Renal pelvis (tissue), 12 donors: Measurements from ENCODE around the gene LITAF. TPM values are rescaled to one million over a fixed set of nuclear protein-coding genes. Genes with fewer than 3 reads are reported as not detected.

ENCODE experiments used
- DNase-seq: peaks from one replicate; pipeline ENCODE4 v3.0.0-alpha.2; 2013
- long read RNA-seq, 16 experiments: transcript quantifications; one replicate each; lab custom pipeline, GENCODE V29; 2026
- polyA plus RNA-seq, 3 donors: library from polyadenylated mRNA; unstranded; fragments of 120-200 nt; gene quantifications; one replicate each; pipeline ENCODE4 v1.2.1, GENCODE V29; 2013; ENCODE audit not compliant: insufficient read length in 3 of 3

Gene LITAF
- 100 to 1,000 TPM in 2 of 3 donors, 10 to 100 TPM in 1; 99.4 to 104 (median 103) TPM for polyA plus RNA-seq
- long read RNA-seq, donor 1, transcript LITAF-221 (4 exons, 2,467 nt) = major isoform, 45 of 71 reads
- long read RNA-seq, donor 1, partial matches to known transcripts = 21 of 71 reads
- long read RNA-seq, donor 1, other reads (novel, unspliced or antisense) = 0 of 71 reads
- long read RNA-seq, donor 2, transcript LITAF-221 (4 exons, 2,467 nt) = major isoform, 41 of 71 reads
- long read RNA-seq, donor 2, transcript LITAF-205 (4 exons, 1,118 nt) = minor isoform, 10 of 71 reads
- long read RNA-seq, donor 2, partial matches to known transcripts = 15 of 71 reads
- long read RNA-seq, donor 2, other reads (novel, unspliced or antisense) = 0 of 71 reads
- long read RNA-seq, donor 3, transcript LITAF-205 (4 exons, 1,118 nt) = minor isoform, 10 of 83 reads
- long read RNA-seq, donor 3, transcript LITAF-221 (4 exons, 2,467 nt) = major isoform, 47 of 83 reads
- long read RNA-seq, donor 3, partial matches to known transcripts = 22 of 83 reads
- long read RNA-seq, donor 3, other reads (novel, unspliced or antisense) = 0 of 83 reads
- long read RNA-seq, donor 4, transcript LITAF-221 (4 exons, 2,467 nt) = major isoform, 48 of 89 reads
- long read RNA-seq, donor 4, transcript LITAF-205 (4 exons, 1,118 nt) = minor isoform, 7 of 89 reads
- long read RNA-seq, donor 4, partial matches to known transcripts = 31 of 89 reads
- long read RNA-seq, donor 4, other reads (novel, unspliced or antisense) = 0 of 89 reads
- long read RNA-seq, donor 5, transcript LITAF-221 (4 exons, 2,467 nt) = major isoform, 21 of 54 reads
- long read RNA-seq, donor 5, transcript LITAF-214 (2 exons, 486 nt) = minor isoform, 5 of 54 reads
- long read RNA-seq, donor 5, partial matches to known transcripts = 24 of 54 reads
- long read RNA-seq, donor 5, other reads (novel, unspliced or antisense) = 0 of 54 reads
- long read RNA-seq, donor 6, transcript LITAF-221 (4 exons, 2,467 nt) = major isoform, 24 of 53 reads
- long read RNA-seq, donor 6, partial matches to known transcripts = 26 of 53 reads
- long read RNA-seq, donor 6, other reads (novel, unspliced or antisense) = 0 of 53 reads
- long read RNA-seq, donor 7, transcript LITAF-205 (4 exons, 1,118 nt) = minor isoform, 5 of 139 reads
- long read RNA-seq, donor 7, transcript LITAF-221 (4 exons, 2,467 nt) = major isoform, 48 of 139 reads
- long read RNA-seq, donor 7, transcript LITAF-214 (2 exons, 486 nt) = minor isoform, 13 of 139 reads
- long read RNA-seq, donor 7, partial matches to known transcripts = 68 of 139 reads
- long read RNA-seq, donor 7, other reads (novel, unspliced or antisense) = 0 of 139 reads
- long read RNA-seq, donor 8, transcript LITAF-221 (4 exons, 2,467 nt) = major isoform, 19 of 35 reads
- long read RNA-seq, donor 8, partial matches to known transcripts = 10 of 35 reads
- long read RNA-seq, donor 8, other reads (novel, unspliced or antisense) = 0 of 35 reads
- long read RNA-seq, donor 9, transcript LITAF-205 (4 exons, 1,118 nt) = minor isoform, 6 of 87 reads
- long read RNA-seq, donor 9, transcript LITAF-221 (4 exons, 2,467 nt) = major isoform, 48 of 87 reads
- long read RNA-seq, donor 9, partial matches to known transcripts = 28 of 87 reads
- long read RNA-seq, donor 9, other reads (novel, unspliced or antisense) = 0 of 87 reads
- long read RNA-seq, donor 10, transcript LITAF-205 (4 exons, 1,118 nt) = minor isoform, 5 of 72 reads
- long read RNA-seq, donor 10, transcript LITAF-221 (4 exons, 2,467 nt) = major isoform, 33 of 72 reads
- long read RNA-seq, donor 10, transcript LITAF-214 (2 exons, 486 nt) = minor isoform, 9 of 72 reads
- long read RNA-seq, donor 10, partial matches to known transcripts = 24 of 72 reads
- long read RNA-seq, donor 10, other reads (novel, unspliced or antisense) = 0 of 72 reads
- long read RNA-seq, donor 11, transcript LITAF-221 (4 exons, 2,467 nt) = major isoform, 17 of 70 reads
- long read RNA-seq, donor 11, partial matches to known transcripts = 45 of 70 reads
- long read RNA-seq, donor 11, other reads (novel, unspliced or antisense) = 0 of 70 reads
- long read RNA-seq, donor 12, transcript LITAF-221 (4 exons, 2,467 nt) = major isoform, 41 of 72 reads
- long read RNA-seq, donor 12, partial matches to known transcripts = 25 of 72 reads
- long read RNA-seq, donor 12, other reads (novel, unspliced or antisense) = 0 of 72 reads
- long read RNA-seq, donor 13, transcript LITAF-221 (4 exons, 2,467 nt) = major isoform, 22 of 54 reads
- long read RNA-seq, donor 13, partial matches to known transcripts = 25 of 54 reads
- long read RNA-seq, donor 13, other reads (novel, unspliced or antisense) = 0 of 54 reads
- long read RNA-seq, donor 14 = 0 reads
- long read RNA-seq, donor 15 = 0 reads
- long read RNA-seq, donor 16, transcript LITAF-205 (4 exons, 1,118 nt) = minor isoform, 7 of 82 reads
- long read RNA-seq, donor 16, transcript LITAF-221 (4 exons, 2,467 nt) = major isoform, 37 of 82 reads
- long read RNA-seq, donor 16, partial matches to known transcripts = 29 of 82 reads
- long read RNA-seq, donor 16, other reads (novel, unspliced or antisense) = 0 of 82 reads

DNA sequence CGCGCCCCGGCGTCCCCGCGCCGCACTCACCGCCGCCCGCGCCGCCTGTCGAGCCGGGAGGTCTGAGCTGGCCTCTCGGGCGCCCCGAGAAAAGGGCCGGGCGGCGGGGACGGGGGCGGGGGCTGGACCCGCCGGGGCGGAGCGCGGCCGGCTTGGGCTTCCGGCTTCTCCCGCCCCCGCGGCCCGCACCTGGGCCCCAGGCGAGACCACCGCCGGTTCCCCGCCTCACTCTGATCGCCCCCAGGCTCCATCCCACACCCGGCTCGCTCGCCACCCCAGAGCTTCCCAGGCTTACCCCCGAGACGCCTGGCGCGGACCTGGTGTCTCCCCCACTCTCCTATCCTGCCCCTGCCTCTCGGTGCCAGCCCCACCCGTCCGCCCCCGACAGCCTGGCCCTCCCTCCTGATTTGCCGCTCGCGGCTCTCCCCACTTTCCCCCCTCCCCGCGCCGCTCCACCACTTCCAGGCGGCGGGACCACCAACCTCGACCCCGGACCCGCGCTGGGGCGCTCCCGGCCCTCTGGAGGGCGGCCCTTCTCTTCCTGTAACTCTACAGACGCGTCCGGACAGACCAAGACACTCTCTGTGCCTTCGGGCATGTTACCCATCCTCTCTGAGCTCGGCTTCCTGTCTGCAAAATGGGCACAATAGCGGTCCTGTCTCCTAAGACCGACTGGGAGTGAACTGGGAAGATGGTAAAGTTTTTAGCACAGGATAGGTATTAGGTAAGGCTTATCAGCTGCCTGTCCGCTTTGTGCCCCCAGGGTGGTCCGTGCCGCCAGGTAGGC, at the start of gene LITAF:
LITAF (minus strand) TSS at position 64 of the 787 bp plus-strand sequence. CDS start 30,189 bp downstream, outside the sequence.
- no peak for DNase-seq

- DNase-seq = peak; percentile 64
Measured at GRCh38 chr16:11636172-11636721, 49.5 kb upstream of the LITAF start.

DNA sequence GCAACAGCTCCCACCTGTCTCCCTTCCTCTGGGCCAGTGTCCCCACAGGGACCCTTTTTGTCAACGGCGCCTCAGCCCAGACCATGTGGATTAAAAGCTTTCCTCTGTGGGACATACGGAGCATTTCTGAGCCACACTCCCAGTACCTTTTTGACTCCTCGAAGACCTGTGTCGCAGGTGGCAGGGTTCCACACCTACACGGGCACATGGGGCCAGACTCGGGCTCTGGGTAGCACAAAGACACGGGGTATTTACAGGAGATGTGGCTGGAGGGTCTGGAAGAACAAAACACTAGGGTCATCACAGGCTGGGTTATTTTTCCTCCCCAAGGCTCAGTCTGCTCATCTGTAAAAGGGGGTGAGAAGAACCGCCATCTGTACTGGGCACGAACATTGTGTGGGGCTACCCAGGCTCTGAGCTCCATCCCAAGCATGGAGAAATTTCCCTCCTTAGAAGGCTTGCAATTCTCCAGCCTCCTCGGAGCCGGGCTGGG, 49.0 kb upstream of the LITAF start:
- DNase-seq = no peak

DNA sequence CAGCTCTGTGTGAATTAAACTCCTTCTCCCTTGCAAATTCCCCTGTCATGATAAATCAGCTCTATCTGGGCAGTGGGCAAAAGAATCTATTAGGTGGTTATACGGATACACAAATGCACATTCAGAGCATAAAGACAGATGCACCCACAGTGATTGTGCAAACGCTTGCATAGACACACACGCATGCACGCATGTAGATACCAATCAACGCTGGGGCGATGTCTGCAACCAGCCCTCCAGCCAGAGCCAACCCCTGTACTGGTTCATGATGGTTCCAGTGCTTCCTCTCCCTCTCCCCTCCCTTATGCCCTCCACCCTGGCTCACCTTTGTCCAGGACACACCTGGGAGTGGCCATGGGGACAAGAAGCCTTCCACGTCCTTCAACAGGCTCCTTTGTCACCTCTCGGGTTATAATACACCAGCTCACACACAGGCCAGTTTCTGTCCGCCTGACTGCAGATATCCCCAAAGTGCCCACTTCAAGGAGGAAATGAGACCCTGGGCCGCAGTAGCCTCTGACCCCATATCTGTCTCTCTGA, 48.5 kb upstream of the LITAF start:
- DNase-seq = no peak

- DNase-seq = no peak
Measured at GRCh38 chr16:11634312-11634711, 47.6 kb upstream of the LITAF start.

DNA sequence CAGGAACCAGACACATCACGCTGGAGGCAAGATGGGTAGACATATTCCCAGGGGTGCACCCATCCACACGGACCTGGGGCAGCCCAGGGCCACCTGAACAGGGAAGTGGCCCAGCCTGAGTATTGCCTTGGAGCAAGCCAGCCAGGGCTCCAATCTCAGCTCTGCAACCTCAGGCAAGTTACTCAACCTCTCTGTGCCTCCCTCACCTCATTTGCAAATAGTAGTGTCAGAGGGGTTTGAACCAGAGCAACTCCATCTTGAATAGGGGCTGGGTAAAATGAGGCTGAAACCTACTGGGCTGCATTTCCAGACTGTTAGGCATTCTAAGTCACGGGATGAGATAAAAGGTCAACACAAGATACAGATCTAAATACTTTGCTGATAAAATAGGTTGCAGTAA, 46.4 kb upstream of the LITAF start:
- DNase-seq = no peak

DNA sequence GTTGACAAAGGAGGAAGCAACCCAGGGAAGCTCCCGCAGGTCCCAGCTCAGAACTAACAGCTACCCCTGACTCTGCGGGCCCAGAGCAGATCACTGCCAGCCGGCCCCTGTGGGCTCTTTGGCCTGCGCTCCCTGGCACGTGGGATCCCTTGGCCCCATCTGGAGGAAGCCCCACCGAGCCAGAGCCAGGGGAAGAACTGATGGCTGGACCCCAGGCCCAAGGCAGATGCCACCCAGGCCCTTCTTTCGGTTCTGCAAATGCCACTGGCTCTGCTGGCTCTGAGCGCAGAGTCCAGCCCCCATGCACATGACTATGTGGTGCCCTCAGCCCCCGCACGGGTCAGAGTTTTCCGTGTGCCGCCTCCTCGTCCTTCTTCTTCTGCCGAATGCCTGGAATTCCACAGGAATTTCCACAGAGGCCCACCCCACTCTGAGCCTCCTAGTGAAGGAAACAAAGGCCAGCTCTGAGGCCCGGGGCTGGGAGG, 45.8 kb upstream of the LITAF start:
- peak; percentile 74 for DNase-seq

GRCh38 chr16:11631214-11631613, 44.5 kb upstream of the LITAF start:
- no peak for DNase-seq

DNA sequence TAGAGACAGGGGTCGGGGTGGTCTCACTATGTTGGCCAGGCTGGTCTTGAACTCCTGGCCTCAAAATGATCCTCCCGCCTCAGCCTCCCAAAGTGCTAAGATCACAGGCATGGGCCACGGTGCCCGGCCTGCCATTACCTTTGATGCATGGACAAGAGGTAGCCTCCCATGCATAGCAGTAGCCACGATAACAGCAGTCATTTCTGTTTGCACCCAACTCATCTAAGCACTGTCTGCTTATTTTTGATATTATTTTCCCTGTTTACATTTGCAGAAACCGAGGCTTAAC, 44.0 kb upstream of the LITAF start:
- DNase-seq = no peak

DNA sequence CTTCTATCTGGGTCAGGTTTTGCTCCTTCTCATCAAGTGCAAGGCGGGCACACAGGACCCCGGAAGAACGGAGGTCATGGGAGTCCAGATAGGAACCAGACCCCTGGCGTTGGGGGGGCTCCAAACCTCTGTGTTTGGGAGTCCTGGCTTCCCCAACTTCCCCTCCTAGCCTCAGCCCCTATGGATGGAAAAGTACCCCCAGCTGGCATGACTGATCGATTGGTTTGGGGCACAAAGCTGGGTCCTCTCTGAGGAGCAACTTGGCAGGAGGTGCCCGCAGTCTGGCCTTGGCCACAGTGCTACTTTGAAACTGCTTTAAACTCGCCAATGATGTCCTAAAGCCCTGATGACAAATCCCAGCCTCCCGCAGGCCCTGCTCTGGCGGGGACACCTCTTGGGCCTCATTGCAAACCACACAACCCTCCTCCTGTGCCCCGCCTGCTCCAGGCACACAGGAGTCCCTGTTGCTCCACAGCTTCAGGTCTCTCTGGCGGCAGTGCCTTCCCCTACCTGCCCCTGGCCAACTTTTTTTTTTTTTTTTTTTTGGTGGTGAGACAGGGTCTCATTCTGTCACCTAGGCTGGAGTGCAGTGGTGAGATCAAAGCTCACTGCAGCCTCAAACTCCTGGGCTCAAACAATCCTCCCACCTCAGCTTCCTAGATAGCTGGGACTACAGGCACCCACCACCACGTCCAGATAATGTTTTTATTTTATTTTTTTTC, 43.5 kb upstream of the LITAF start:
- no peak for DNase-seq

DNA sequence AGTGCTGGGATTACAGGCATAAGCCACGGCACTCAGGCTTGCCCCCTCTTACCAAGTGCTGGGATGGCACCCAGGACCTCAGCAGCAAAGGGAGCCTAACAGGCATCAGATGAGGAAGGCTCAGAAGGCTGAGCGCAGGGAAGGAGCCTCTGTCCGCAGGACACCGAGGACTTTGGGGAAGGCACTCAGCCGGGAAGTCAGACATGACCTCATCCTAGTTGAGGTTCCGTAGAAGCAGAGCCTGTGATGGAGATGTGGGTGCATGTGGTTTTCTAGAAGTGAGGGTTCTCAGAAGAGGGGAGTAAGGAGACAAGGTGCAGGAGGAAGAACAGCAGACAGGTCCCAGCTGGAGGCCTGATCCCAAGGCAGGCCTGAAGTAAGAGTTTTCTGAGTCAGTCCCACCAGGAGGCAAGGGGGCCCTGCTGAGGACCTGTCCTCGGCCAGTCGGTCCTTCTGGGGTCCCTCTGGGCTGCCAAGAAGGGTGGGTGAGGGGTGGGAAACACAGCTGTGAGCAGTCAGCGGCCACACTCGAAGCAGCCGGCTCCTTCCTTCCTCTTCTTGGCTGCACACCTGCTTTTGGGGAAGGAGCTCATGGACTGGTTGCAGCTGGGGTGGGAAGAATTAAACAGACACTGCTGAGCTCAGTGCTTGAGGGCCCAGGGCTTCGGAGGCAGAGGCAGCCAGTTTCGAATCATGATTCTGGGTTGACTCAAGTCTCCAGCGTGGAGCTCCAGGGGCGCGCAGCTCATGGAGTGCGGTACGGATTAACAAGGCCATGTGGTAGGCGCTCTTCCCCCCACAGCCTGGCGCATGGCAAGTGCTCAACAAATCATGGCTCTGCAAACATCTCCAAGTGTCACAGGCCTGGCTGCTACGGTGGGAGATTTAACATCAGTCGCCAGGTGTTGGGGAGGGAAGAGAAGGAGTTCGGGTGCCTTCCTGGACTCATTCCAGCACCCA, 42.6 kb upstream of the LITAF start:
- DNase-seq = no peak

DNA sequence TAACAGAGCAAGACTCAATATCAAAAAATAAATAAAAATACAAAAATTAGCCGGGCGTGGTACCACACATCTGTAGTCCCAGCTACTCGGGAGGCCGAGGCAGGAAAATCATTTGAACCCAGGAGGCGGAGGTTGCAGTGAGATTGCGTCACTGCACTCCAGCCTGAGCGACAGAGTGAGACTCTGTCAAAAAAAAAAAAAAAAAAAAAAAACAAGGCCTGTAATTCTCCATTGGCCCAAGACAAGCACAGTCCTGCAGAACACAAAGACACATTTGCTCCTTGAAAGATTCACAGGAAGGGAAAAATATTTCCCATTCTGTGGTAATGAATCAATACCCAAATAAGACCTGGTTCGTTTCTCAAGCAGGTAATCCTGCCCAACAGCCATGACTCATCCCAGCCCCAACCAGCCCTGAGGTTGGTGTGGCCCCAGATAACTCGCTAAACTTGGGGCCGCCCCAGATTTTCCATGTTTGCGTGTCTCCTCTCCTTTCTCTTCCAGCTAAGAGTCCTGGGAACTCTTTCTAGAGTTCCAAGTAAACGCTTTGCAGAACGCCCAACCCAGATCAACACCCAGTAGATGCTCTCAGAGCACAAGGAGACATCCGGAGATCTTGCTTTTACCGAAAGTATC, 41.2 kb upstream of the LITAF start:
- DNase-seq = no peak

DNA sequence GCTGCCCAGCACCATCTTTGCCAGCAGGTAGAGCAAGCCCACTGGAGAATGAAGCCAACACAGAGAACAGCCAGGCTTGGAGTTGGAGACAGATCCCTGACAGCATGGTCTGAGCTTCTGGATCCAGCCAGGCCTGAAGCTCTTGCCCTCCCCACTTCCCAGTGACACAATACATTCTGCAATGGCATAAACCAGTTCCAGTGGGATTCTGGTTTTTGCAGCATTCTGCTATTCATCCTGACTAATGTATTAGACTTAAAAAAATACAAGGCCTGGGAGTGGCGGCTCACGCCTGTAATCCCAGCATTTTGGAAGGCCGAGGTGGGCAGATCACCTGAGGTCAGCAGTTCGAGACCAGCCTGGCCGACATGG, 40.6 kb upstream of the LITAF start:
- no peak for DNase-seq

DNA sequence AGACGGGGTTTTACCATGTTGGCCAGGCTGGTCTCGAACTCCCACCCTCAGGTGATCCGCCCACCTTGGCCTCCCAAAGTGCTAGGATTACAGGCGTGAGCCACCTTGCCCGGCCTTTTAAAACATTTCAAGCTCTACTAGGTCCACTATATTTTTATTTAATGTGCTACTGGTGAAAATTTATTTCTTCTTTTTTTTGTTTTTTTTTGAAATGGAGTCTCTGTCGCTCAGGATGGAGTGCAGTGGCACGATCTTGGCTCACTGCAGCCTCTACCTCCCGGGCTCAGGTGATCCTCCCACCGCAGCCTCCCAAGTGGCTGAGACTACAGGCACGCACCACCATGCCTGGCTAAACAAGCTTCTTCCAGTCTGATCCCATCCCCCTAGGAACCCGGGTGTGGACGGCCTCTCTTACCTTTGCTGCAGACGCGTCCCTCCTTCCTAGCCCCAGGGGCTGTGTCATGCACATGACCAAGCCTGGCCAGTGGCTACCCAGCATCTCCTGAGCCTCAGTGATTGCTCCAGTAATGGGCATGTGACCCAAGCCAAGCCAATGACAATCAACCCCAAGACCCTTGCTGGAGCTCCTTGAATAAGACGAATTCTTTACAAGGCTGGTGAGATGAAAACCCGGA, 40.1 kb upstream of the LITAF start:
- DNase-seq = no peak

- DNase-seq = no peak
Measured at GRCh38 chr16:11625769-11626168, 39.0 kb upstream of the LITAF start.
